RWPE2 (cell line): ENCODE measurements around the gene GPBP1L1.
A peak's percentile ranks its signal among the peaks of the same experiment; 100 is the strongest.

Experiments used
- ATAC-seq: fragments of 200-7000 bp; cut with Tn5 transposase; 3 replicates; pipeline ENCODE4 v1.9.1; 2021; ENCODE audit warnings: low read depth
- DNase-seq: peaks from one replicate; pipeline ENCODE4 v3.0.0-alpha.2; 2020; ENCODE audit warnings: low spot score
- H3K27ac ChIP-seq: fragments of 450-650 bp; 2 replicates; pipeline ENCODE4 v1.5.1; 2017; ENCODE audit warnings: mild to moderate bottlenecking; ENCODE audit not compliant: poor library complexity, severe bottlenecking
- H3K27me3 ChIP-seq: fragments of 250-450 bp; sonication (Bioruptor Pico); 2 replicates; pipeline ENCODE4 v1.5.1; 2021; ENCODE audit warnings: mild to moderate bottlenecking, moderate library complexity; ENCODE audit not compliant: insufficient read depth, poor library complexity, severe bottlenecking
- H3K36me3 ChIP-seq: fragments of 250-450 bp; sonication (Bioruptor Pico); 2 replicates; pipeline ENCODE4 v1.5.1; 2020; ENCODE audit warnings: low read depth, mild to moderate bottlenecking, moderate library complexity
- H3K4me1 ChIP-seq: fragments of 250-450 bp; sonication (Bioruptor Pico); 2 replicates; pipeline ENCODE4 v1.5.1; 2021; ENCODE audit warnings: mild to moderate bottlenecking, moderate library complexity; ENCODE audit not compliant: insufficient read depth, poor library complexity, severe bottlenecking
- H3K4me3 ChIP-seq: fragments of 250-450 bp; sonication (Bioruptor Pico); 2 replicates; pipeline ENCODE4 v1.5.1; 2021; ENCODE audit warnings: mild to moderate bottlenecking, moderate library complexity; ENCODE audit not compliant: severe bottlenecking
- H3K9me3 ChIP-seq: fragments of 250-450 bp; sonication (Bioruptor Pico); 2 replicates; pipeline ENCODE4 v1.5.1; 2021; ENCODE audit warnings: mild to moderate bottlenecking, moderate library complexity; ENCODE audit not compliant: severe bottlenecking
- CTCF ChIP-seq: fragments of 450-650 bp; IDR thresholded peaks from one replicate; pipeline ENCODE4 v1.5.1; 2017; ENCODE audit warnings: mild to moderate bottlenecking, moderate library complexity; ENCODE audit not compliant: poor library complexity, severe bottlenecking

The GPBP1L1 gene

GRCh38 chr1:45687014-45687753 lies 851 bp upstream of the GPBP1L1 start:
- H3K4me3 ChIP-seq, result peak overlapping the region; percentile 88
- no peaks in the 10 kb centered on the region for H3K9me3 ChIP-seq
- H3K36me3 ChIP-seq, result peaks cover 21% of the 10 kb centered on the region
- ATAC-seq (peak; percentile 89), DNase-seq (peak; percentile 97)
- TF ChIP-seq CTCF, result no peak
- no peaks in the 10 kb centered on the region for H3K4me1 ChIP-seq
- H3K27ac ChIP-seq, result peak overlapping the region; percentile 85
- no peaks in the 10 kb centered on the region for H3K27me3 ChIP-seq

GRCh38 chr1:45686015-45686287 lies 382 bp downstream of the GPBP1L1 start:
- DNase-seq, result peak; percentile 71
- no peaks in the 10 kb centered on the region for H3K9me3 ChIP-seq
- H3K4me3 ChIP-seq, result peak overlapping the region; percentile 88
- TF ChIP-seq CTCF, result peak; percentile 6
- H3K27me3 ChIP-seq, result no peaks in the 10 kb centered on the region
- H3K36me3 ChIP-seq, result peaks cover 14% of the 10 kb centered on the region
- H3K4me1 ChIP-seq, result peaks cover 9% of the 10 kb centered on the region
- no peak; the same call in 2 of the 3 replicates for ATAC-seq
- peak overlapping the region; percentile 85 for H3K27ac ChIP-seq

- ATAC-seq, result no peak
- DNase-seq, result no peak
- Histone ChIP-seq H3K9me3 (no peaks in the 10 kb centered on the region), H3K27me3 (no peaks in the 10 kb centered on the region), H3K4me1 (peaks cover 12% of the 10 kb centered on the region), H3K36me3 (peaks cover 9% of the 10 kb centered on the region), H3K27ac (peak overlapping the region; percentile 85), H3K4me3 (peak overlapping the region; percentile 88)
- no peak for TF ChIP-seq CTCF
Observed at GRCh38 chr1:45685308-45686014, 872 bp downstream of the GPBP1L1 start.

GRCh38 chr1:45684402-45684801 lies 1.9 kb downstream of the GPBP1L1 start:
- peaks cover under 1% of the 10 kb centered on the region for H3K36me3 ChIP-seq
- no peaks in the 10 kb centered on the region for H3K27me3 ChIP-seq
- H3K27ac ChIP-seq, result no peak overlapping the region
- ATAC-seq (no peak), DNase-seq (no peak)
- H3K4me3 ChIP-seq, result peak overlapping the region; percentile 88
- peaks cover 18% of the 10 kb centered on the region for H3K4me1 ChIP-seq
- no peaks in the 10 kb centered on the region for H3K9me3 ChIP-seq
- no peak for TF ChIP-seq CTCF

- no peak overlapping the region for H3K4me3 ChIP-seq
- H3K4me1 ChIP-seq, result peaks cover 19% of the 10 kb centered on the region
- no peaks in the 10 kb centered on the region; the same call in none of the 2 replicates for H3K36me3 ChIP-seq
- H3K9me3 ChIP-seq, result no peaks in the 10 kb centered on the region
- no peak overlapping the region for H3K27ac ChIP-seq
- H3K27me3 ChIP-seq, result no peaks in the 10 kb centered on the region
- no peak for DNase-seq
- no peak for TF ChIP-seq CTCF
- no peak for ATAC-seq
Observed at GRCh38 chr1:45682942-45683341, 3.4 kb downstream of the GPBP1L1 start.
